Fibroblast of upper back skin (primary cell): Measurements from ENCODE around the gene NFX1.
"Not testable (repeated sequence)": the region's sequence is repeated elsewhere in the genome, so short reads cannot be mapped to it uniquely, and the experiment has no call there.

Source experiments
- DNase-seq: peaks from one replicate; pipeline ENCODE4 v3.0.0-alpha.2; 2013

Gene NFX1

DNA sequence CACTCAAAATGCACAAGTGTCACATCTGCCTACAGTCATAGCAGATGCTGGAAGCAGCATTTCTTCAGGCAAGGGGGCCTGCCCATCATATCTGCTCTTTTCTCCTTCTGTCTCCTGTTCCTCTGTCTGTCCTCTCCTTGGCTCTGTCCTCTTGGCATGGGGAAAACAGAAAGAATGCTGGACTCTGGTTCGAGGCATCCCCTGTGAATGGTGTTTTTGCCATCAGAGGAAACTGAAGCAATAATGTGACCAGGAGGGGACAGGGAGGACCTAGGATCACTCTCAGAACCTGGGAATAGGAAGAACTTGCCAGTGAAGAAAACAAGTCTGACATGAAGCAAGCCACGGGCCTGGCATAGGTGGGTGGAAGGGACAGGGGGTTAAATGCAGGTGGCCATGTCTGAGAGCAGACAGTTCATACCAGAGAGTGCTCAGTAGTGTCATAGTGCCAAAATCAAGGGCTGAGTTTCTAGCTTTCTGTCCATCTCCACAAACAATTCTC is 76.7 kb downstream of the NFX1 start:
- DNase-seq = no peak

DNA sequence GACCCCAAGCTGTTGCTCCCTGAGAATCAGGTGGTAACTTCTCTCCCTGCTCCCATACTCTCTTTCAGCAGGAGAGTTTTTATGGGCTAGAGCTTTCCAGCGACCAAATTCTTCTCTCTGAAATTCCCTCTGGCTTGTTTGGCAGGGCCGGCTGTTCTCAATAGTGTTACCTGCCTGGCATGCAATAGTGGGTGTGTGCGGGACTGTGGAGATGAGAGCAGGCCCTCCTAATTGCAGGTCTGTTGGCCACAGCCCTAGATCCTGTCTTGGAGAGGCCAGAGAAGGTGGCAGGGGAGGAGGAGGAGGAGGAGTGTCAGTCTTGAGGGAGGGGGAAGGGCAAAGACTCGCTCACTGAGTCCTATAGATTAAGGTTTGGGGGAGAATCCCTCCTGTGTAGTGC is 82.6 kb downstream of the NFX1 start:
- no peak for DNase-seq

DNA sequence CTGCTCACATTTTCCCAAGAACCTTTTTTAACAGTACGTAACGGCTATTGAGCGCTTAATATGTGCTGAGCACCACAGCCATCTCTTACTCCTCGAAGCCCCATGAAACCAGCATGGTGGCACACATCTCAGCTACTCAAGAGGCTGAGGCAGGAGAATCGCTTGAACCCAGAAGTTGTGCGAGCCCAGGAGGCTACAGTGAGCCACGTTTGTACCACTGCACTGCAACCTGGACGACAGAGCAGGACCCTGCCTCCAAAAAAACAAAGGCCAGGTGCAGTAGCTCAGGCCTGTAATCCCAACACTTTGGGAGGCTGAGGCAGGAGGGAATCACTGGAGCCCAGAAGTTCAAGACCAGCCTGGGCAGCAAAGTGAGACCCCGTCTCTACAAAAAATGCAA is 83.9 kb downstream of the NFX1 start:
- no peak for DNase-seq

DNA sequence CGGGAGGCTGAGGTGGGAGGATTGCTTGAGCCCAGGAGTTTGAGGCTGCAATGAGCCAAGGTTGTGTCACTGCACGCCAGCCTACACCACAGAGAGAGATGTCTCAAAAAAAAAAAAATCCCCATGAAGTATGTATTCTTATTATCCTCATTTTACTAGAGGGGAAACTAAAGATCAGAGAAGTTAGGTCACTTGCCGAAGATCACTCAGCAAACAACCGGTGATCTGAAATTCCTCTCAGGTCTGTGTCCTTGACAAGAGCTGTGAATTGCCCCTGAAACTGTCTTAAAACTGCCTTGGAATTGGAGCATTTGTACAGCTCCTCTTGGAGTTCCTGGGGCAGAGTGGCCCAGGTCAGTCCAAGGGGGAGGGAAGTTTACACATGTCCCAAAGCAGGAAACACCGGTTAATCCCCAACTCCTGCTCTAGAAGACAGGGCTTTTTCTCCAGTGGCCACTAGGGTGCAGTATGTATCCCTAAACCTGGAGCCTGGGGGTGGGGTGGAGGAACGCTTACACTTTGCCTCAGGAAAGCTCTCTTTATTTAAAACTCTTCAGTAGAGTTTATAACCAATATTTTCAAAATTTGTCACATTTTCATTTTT is 84.4 kb downstream of the NFX1 start:
- DNase-seq = peak; percentile 70

DNA sequence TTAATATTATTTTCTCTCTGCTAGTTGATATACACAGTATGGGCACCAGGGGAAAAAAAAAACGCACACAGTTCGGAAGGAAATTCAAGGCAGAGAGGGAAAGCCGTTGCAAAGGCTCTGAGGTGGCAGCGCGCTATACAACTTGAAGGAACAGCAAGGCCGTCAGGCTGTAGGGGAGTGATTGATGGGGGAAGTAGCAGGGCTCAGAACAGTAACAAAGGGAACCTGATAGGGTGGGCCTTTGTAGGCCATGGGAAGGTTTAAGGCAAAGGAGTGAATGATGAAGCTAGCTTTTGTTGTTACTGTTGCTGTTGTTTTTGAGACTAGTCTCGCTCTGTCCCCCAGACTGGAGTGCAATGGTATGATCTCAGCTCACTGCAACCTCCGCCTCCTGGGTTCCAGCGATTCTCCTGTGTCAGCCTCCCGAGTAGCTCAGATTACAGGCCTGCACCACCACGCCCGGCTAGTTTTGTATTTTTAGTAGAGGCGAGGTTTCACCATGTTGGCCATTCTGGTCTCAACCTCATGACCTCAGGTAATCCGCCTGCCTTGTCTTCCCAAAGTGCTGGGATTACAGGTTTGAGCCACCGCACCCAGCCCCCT is 85.0 kb downstream of the NFX1 start:
- no peak for DNase-seq

DNA sequence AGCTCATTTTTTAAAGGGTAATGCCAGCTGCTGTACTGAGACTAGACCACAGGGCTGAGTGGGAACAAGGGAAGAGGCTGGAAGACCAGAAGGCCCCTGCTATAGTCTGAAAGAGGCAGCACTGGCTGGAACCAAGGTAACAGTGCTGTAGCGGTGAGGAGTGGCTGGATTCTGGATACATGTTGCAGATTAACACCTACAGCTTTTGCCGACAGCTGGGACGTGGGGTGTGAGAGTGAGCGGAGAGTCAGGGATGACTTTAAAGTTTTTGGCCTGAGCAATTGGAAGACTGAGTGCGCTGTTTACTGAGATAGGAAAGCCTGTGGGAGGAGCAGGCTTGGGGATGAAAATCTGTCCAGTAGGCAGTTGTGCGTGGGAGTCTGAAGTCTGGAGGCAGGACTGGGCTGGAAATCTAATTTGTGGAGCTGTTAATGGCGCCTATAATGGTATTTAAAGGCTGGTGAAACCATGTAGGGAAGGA is 85.6 kb downstream of the NFX1 start:
- DNase-seq = no peak

DNA sequence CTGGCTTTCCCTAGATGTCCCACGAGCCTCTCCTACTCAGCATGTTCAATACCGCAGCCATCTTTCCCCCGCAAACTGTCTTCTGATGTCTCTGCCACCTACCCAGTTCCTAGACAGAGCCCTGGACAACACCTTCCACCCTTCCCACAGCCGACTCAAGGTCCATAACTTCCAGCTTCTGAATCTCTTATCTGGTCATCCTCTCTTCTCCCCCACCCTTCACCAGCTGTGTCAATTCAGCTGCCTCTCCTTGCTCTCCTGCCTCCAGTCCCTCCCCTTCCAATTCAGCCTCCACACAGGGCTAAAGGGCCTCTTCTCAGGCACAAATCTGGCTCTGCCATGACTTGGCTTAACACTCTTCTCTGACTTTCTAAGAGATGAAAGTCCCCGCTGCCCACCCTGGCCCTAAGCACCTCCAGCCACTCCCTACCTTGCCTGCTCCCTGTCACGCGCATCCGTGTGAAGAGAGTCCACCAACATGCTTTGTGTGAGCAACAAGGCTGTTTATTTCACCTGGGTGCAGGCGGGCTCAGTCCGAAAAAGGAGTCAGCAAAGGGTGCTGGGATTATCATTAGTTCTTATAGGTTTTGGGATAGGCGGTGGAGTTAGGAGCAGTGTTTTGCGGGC is 86.9 kb downstream of the NFX1 start:
- no peak for DNase-seq

DNA sequence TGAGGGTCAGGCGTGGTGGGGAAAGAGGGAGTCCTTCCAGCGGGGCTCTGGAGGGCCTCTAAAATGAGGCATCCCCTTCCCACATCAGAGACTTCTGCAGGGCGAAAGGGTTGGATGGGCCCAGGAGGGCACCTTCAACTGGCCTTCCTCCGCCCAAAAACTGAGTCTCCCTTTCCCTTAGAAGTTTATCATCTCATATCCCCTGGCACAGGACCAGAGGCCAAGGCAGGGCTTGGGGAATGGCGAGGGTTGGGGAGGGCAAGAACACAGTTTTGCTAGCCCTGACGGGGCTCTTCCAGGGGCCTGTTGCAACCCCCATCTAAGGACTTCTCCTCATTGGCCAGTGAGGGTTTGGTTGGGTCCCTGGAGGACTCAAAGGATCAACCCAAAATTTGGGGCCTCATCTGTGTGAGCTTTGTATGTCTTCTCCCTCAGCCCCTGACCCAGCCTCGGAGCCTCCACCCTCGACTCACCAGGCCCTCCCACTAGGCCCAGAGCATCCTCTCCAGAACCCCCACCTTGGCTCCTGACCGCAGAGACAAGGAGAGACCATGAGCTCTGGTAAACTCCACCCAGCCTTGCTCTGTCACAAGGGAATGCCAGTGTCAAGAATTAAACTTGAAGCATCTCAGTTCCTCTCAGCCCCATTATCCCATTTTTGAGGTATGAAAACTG is 87.9 kb downstream of the NFX1 start:
- no peak for DNase-seq

DNA sequence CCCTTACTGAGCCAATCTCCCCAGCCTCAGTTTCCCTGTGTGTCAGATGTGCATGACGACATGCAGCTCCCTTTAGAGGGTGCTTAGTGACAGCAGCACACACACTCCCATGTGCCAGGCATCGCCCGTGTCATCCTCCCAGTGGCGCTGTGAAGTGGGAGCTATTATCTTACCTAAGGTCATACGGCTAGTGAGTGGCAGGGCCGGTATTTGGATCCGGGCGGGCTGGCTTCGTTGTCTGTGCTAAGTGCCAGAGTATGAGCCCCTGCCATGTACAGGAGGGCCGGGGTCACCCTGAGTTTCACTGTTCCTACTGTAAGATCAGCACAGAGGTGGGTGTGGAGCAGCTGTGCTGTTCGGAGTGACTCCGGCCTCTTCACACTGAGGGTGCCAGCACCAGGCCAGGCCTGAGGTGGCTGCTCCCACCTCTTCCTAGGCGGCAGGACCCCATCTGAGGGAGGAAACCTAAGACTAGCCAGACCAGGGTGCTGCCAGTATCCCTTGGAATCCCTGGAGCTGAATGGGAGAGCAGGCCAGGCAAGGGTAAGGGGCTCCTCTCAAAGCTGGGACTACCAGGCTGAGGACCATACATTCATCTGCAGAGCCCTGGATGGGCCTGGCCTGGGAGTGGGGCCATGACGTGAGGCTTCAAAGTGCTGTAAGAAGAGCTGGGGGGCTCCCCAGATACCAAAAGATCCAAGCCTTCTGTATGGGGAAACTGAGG is 89.5 kb downstream of the NFX1 start:
- DNase-seq = no peak

DNA sequence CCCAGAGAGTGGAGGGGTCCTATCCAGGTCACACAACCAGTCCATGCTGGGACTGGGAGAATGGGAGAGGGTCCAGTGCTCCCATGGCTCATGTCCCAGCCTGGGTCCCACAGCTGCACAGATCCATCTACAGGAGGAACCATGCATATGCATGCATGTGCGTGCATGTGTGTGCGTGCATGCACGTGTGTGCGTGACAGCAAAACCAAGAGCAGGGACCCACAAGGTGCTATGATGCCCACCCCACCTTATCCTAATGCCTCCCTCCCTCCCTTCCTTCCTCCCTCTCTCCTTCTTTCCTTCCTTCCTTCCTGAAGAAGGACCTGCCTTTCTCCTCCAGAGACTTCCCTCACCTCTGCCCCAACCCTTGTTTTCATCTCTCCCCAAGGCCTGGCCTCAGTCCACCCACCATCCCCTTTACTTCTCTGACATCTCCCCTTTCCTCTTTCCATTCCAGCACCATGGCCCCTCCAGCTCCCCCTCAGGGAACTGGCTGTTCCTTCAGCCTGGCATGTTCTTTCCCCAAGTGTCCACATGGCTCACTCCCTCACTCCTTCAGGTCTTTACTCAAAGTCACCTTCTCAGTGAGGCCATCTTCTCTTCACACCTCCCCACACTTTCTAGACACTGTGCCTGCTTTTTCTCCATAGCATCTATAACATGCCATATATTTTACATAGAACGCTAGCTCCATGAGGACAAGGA is 90.2 kb downstream of the NFX1 start:
- DNase-seq = no peak

DNA sequence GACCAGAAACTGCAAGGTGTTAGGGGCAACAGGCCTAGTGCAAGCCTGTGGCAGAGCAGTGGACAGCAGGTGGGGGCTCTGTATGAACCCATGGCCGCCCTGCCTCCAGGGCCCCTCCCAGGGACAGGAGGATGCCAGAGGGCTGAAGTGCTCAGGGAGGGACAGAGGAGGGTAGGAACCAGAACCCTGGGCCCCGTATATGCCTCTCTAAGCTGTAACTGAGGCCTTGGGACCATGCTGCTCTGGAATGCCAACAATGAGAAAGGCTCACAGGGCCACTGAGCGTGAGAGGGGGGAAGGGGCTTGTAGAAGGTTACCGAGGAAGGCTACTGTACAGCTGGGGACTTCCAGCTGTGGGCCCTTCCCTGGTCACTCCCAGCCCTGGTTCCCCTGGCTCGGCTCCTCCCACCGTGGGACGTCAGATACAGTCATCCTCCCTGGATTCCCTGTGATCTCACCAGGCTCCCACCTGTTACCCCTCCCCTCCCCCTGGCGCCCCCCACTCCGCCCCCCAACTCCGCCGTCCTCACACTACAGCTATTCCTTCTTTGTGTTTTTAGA is 91.0 kb downstream of the NFX1 start:
- DNase-seq = peak; percentile 7

DNA sequence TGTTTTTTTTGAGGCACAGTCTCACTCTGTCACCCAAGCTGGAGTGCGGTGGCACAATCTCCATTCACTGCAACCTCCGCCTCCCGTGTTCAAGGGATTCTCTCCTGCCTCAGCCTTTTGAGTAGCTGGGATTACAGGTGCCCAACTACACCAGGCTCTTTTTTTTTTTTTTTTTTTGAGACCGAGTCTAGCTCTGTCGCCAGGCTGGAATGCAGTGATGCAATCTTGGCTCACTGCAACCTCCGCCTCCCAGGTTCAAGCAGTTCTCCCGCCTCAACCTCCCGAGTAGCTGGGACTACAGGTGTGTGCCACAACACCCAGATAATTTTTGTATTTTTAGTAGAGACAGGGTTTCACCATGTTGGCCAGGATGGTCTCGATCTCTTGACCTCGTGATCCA is 92.1 kb downstream of the NFX1 start:
- DNase-seq = peak; percentile 15

DNA sequence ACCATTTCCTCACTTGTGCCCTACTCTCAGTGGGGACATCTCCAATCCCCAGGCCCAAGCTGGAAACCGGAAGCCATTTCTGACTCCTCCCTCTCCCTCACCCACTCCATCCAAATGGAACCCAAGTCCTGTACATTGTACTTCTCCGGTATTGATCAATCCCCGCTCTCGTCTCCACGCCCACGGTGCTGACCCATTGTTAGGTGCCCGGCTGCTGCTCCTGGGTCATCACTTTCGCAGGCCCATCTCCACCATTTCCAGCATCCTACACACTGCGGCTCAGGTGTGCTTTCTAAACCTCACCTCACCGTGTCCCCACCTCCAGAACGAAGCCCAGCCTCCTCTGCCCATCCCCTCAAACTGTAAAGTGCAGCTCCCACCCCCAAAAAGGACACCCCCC is 93.1 kb downstream of the NFX1 start:
- not testable (repeated sequence) for DNase-seq

DNA sequence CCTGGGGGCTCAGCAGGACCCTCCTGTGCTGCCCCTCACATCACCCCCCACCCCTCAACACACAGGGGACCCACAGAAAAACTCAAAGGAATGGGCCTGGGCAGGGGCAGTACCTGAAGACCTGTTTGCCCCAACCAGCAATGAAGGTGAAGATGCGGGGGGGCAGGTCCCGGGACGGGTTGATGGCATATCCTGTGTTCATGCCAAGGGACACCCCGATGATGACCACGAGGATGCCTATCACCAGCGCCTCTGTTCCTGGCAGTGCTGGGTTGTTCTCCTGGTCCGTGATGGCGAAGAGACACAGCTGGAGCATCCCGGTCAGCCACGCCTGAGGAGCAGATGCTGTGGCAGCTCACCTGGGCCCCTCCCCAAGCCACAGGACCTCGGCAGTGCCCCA is 95.2 kb downstream of the NFX1 start:
- DNase-seq = not testable (repeated sequence)

DNA sequence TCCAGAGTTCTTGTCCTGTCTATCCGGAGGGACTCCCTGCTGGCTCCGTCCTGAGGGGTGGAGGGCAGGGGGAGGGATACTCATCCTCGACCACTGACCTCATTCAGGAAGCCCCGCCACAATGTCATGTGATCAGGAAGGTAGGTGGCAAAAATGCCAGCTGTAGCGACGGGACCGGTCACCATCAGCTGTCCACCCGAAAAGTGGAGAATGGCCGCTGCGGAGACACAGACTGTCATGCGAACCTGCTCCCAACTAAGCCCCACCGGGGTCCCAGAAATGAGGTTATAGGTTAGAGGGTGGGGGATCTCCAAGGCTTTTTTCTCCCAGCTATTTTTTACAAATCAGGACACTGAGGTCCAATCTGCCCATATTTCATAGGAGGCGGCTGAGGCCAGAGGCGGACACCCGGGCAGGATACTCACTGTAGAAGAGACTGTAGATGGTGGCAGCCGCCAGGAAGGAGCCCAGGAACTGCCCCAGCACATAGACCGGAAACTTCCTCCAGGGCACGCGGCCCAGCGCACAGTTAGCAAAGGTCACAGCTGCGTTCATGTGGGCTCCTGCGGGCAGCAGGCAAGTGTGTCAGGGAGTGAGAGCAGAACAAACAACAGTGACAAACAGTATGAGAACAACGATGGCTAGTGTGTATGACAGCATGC is 95.8 kb downstream of the NFX1 start:
- DNase-seq = not testable (repeated sequence)

DNA sequence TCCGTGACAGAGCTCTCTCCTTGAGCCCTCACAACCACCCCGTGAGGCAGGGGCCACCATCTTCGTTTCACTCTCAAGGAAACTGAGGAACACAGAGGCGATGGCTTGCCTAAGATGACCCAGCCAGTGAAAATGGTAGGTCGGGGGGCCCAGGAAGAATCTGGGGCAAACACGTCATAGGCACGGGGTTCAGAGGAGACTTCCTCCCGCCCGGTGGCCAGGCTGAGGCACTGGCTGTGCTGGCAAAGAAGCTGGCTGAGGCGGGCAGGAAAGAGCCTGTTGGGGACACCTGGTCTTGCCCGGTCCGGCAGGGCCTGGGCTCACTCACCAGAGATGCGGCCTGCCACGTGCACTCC is 96.3 kb downstream of the NFX1 start:
- DNase-seq = not testable (repeated sequence)

DNA sequence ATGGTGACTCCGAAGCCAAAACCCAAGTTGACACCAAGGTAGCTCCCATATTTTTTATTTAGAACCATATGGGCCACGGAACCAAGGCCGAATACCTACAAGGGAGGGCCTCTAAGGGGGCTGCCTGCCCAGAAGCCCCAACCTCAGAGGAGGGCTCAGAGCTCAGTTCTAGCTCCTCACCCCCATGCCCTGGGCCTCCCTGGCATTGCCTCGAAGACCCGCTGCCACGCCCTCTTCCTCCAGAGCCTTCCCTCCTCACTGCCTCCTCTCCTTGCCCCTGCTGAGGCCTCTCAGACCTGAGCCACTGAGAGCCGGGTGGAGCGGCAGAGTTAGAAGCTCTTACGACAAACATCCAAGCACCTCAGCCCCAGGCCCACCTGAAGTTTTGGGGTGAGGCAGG is 96.7 kb downstream of the NFX1 start:
- DNase-seq = not testable (repeated sequence)

DNA sequence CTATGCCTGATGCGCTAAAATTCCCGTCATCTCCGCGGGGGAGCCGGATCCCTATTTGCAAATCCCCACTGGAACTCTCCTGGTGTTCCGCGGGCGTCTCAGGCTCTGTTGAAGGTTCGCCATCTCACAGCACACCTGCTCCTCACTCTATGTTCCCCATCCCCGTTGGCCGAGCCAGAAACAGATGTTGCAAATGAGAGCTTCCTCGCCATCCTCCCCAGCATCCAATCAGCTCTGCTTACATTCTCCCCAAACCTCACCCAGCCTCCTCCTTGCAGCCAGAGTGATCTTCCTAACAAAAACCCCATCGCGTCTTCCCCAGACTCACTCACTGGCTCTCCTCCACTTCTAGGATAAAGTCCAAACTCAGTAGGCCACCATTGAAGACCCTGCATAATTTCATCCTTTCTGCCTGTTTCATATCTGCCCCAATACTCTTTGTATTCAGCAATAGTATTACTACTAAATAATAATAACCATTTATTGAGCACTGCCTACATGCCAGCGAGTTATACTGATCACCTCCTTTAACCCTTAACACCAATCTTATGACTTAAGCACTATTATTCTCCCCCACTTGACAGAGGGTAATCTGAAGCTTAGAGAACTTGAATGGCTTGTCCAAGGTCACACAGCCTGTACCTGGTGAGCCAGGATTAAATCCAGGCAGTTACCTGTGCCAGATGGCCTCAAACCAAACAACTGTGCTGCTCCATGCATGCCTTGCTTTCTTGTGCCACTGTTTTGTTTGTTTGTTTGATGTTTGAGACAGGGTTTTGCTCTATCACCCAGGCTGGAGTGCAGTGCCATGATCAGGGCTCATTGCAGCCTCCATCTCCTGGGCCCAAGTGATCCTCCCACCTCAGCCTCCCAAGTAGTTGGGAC is 98.0 kb downstream of the NFX1 start:
- no peak for DNase-seq

DNA sequence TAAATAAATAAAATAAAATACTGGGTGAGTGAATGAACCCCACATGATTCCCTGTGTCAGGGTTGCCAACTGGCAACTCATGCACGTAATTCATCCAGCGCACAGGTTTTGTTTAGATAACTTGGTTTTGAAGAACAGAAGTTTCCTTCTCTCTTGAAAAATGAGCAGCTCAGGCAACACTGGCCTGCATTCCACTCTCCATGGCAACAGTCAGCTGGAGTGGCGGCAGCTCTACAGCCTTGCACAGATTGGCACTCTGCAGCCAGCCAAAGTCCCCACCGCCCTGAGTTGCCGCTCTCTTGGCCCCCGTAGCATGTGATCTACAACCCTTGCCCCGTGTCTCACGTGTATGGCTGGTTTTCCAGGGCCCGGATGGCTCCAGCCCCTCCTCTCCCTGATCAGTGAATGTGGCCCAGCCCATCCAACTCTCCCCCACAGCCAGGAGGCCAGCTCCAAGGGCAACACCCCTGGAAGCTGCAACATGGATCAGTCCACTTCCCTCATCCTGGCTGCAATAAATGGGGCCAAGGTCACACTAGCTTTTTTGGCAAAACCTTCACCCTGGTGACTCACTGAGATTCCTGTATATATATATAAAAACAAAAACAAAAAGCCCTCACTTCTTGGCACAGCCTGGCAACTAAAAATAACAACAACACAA is 100.9 kb downstream of the NFX1 start:
- DNase-seq = peak; percentile 69

DNA sequence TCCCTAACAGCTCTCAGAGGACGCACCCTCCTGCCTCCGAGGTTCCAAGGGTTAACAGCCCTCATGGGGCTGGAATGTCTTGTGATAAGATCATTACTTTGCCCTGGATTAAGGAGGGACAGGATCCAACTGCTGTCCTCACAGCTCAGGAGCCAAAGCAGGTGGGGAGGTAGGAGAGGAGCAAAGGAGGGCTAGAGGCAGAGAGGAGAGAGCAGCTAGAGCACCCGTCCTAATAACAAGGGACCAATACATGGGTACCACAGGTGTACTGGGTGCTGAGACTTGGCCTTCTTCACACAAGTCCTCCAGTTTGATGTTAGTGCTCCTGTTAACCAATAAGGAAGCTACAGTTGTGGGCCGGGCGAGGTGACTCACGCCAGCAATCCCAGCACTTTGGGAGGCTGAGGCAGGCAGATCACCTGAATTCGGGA is 102.3 kb downstream of the NFX1 start:
- DNase-seq = not testable (repeated sequence)
